SW480 (cell line): ENCODE data around the gene OR13C4.
"Not testable (repeated sequence)": the region's sequence is repeated elsewhere in the genome, so short reads cannot be mapped to it uniquely, and the experiment has no call there.

Experiments used
- DNase-seq: peaks from one replicate; pipeline ENCODE4 v3.0.0-alpha.2; 2016; ENCODE audit warnings: low spot score

The OR13C4 gene

DNA sequence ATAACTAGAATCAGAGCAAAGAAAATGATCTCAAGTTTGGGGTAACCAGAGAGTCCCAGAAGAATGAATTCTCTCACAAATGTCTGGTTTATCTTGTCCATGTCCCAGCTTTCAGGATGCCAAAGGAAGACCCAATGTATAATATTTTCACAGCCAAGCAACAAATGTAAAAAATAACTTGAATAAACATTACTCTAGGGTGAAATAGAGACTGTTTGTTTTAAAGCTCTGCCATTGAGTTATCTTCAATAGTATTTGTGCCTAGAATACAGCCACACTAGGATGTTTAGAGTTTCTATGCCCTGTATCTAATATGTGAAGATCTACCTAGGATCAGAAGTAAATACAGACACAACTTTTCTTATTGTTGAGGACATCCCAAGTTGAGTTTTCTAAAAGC lies at the start of gene OR13C4:
Gene OR13C4, minus strand, starts transcription at position 101 of the 400 bp plus-strand sequence. Its CDS starts 0 bp downstream, at position 101.
- DNase-seq, result no peak

DNA sequence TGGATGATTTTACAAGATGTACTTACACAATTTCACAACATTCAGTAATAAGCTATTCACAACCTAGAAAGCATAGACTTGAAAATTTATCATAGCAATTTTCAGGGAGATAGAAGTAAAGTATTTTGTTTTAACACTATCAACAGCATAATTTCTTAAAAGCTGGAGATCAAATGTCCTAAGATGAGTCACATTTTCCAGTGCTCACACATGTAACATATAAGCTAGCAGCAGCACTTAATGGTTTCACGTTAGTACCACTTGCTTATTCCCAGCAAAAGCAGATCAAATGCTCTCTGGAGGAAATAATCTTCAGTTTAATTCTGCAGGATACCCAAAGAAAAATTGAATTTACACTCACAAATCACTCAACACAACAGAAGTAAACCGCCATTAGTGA lies 48.4 kb upstream of the OR13C4 start:
- DNase-seq, result no peak

DNA sequence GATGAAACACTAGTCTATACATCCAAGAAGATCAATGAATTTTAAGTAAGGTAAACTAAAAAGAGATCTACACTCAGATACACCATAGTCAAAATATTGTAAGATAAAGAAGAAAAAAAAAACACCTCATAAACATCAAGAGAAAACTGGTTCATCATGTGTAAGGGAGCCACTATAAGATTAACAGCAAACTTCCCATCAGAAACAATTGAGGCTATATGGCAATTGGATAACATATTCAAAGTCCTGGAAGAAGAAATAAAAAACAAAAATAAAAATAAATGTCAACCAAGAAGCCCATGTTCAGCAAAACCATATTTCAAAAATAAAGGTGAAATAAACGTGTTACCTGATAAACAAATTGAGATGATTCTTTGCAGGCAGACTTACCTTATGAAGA lies 45.6 kb upstream of the OR13C4 start:
- DNase-seq, result no peak

DNA sequence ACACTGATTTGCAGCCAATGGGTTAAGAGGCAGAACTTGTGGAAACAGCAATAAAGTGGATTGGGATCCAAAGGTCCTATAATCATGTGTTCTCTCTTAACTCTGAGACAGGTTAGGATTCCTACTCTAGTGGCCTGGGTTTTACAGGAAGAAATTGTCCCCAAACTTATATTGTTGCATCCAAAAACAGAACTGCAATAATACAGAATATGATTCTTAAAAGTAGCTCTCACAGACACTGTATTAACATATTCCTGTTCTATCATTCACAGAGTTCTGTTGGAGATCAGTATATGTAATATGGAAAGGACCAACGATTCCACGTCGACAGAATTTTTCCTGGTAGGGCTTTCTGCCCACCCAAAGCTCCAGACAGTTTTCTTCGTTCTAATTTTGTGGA lies 41.9 kb upstream of the OR13C4 start, which contains the start of gene OR13C8:
Gene OR13C8, plus strand, starts transcription at position 301 of the 400 bp plus-strand sequence. Its CDS starts 0 bp downstream, at position 301.
- no peak for DNase-seq

DNA sequence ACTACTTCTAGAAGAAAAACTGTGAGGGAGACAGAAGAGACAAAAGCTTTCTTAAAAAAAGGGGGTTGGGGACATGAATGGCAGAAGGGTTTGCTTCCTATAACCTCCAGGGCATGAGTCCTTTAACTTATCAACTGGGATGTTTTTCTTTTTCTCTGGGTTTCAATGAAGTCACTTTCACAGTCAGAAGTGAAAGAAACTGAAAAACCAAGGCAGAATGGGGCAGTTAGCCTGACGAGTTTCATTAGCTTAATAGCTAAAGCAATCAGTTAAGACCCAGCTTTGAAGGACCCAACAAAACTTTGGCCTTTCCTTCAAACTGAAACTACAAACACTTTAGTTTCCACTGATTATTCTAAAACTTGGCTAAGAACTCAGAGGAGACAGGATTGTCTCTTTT lies 37.3 kb upstream of the OR13C4 start:
- no peak for DNase-seq

DNA sequence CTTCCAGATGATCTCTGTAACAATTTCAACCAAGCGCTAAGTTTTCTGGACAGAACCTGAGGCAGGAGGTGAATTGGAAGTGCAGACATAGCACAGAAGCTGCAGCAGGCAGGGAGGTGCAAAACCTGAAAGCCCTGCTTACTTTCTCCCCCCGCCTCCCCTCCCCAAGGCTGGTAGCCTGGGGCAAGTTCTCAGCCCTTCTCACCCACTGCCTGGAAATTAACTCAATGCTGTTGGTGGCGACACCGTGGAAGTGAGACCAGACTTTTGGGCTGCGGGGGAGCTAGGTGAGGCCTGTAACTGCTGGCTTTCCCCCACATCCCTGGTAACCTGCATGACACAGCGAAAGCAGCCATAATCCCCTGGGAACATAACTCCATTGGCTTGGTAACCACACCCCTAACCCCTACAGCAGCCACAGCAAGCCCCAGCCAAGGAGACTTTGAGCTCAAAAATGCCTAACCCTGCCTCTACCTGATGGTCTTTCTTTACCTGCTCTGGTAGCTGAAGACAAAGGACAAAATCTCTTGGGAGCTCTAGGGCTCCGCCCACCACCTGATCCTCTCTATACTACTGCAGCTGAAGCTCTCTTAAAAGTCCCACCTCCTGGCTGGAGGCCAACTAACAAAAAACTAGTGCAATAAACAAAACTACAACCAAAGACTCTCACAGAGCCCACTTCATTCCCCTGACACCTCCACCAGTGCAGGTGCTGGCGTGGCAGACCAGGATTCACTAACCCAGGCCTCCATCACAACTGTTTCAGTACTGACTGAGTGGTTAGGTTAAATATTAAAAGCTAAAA lies 30.0 kb upstream of the OR13C4 start:
- no peak for DNase-seq

DNA sequence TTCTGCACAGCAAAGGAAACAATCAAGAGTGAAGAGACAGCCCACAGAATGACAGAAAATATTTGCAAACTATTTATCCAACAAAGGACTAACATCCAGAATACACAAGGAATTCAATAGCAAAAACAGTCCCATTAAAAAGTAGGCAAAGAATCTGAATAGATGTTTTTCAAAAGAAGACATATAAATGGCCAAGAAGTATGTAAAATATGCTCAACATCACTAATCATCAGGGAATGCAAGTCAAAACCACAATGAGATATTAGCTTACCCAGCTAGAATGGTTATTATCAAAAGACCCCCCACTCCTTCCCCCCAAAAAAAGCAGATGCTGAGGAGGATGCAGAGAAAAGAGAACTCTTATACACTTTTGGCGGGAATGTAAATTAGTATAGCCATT lies 28.5 kb upstream of the OR13C4 start:
- no peak for DNase-seq

DNA sequence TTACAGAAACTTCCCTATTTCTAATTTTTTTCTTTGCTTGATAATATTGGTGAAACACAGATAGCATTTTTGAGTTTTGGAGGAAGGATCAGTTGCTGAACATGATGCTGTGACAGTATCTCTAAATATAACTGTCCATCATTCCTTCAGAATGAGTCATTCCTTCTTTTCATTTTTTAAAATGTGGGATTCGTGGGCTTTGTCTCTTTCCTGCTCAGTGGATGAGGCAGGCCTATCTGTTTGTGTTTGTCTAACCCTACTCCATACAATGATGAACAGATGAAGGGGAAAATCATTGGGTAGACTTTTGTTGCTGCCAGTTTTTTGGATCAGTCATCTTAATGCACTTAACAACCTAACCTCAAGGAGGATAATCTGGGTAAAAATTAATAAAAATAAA lies 26.3 kb upstream of the OR13C4 start:
- DNase-seq, result no peak

DNA sequence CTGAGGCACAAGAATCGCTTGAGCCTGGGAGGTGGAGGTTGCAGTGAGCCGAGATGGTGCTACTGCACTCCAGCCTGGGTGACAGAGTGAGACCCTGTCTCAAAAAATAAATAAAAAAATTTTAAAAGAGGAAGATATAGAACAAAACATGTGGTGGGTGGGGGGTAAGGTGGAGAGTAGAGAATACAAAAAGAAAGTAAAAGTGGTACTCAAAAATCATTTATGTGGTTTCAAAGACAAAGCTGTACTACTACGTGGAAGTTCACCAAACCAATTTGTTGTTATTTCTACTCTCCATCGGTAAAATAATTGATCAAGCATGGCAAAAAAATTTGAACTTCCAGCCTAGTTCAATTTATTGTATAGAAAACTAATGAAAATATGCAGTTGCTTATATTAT lies 17.6 kb upstream of the OR13C4 start:
- no peak for DNase-seq

DNA sequence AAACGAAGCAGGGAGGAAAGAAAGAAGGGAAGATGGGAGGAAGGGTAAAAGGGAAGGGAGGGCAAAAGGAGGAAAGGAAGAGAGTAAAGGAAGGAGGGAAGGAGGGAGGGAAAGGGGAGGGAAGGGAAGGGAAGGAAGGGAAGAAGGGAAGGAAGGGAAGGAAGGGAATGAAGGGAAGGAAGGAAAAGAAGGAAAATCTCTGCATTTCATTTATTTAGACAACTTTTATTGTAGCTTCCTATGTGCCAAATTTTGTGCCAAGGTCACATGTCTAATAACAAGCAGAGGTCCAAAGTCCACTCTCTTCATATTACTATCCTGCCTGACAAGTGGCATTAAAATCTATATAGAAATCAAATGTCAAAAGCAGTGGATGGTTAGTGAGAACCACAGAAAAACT lies 12.3 kb upstream of the OR13C4 start:
- no peak for DNase-seq

DNA sequence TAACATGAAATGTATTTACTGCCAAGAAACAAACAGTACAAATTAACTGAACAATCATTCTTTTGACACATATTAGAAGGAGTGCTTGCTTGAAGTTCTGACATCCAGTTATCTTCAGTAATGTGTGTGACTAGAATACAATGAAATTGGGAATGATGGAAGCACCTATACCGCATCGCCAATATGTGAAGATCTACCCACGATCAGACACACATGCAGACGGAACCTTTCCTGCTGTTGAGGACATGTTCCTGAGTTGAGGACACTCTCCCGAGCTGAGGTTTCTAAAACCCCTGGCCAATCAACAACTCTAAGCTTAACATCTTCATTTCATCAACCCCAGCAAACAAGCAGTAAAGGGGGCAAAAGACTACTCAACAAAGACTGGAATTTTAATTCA lies 9.7 kb upstream of the OR13C4 start, which contains the start of gene OR13C3:
Gene OR13C3, minus strand, starts transcription at position 101 of the 400 bp plus-strand sequence. CDS start 133 bp downstream, outside the sequence.
- DNase-seq, result no peak

DNA sequence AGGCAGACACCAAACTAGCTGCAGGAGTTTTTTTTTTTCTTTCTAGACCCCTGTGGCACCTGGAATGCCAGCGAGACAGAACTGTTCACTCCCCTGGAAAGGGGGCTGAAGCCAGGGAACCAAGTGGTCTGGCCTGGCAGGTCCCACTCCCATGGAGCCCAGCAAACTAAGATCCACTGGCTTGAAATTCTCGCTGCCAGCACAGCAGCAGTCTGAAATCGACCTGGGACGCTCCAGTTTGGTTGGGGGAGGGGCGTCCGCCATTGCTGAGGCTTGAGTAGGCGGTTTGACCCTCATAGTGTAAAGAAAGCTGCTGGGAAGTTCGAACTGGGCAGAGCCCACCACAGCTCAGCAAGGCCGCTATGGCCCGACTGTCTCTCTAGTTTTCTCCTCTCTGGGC lies 6.8 kb downstream of the OR13C4 start:
- not testable (repeated sequence) for DNase-seq

DNA sequence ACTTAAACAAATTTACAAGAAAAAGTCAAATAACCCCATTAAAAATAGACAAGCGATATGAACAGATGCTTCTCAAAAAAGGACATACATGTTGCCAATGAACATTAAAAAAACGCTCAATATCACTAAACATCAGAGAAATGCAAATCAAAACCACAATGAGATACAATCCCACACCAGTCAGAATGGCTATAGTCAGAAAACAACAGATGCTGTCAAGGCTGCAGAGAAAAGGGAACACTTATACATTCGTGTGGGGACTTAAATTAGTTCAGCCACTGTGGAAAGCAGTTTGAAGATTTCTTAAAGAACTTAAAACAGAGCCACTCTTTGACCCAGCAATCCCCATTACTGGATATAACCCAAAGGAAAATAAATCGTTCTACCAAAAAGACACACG lies 12.1 kb downstream of the OR13C4 start:
- no peak for DNase-seq

DNA sequence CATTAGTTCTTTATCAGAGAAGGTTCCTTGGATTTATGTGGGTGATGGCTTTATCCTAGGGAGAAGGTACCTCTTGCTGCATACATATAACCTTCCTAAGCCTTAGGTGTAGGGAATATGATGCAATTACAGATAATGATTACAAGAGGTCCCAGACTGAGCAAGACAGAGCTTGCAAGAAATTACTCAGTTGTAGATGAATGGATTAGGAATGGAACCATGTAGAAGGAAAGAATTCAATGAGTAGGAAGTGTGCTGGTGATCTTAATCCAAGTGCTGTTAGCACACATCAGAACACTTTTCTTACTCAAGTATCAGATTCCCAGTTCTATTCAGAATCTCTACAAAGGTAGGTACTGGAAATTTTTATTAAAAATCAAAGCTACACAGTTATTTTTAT lies 20.4 kb downstream of the OR13C4 start:
- no peak for DNase-seq

DNA sequence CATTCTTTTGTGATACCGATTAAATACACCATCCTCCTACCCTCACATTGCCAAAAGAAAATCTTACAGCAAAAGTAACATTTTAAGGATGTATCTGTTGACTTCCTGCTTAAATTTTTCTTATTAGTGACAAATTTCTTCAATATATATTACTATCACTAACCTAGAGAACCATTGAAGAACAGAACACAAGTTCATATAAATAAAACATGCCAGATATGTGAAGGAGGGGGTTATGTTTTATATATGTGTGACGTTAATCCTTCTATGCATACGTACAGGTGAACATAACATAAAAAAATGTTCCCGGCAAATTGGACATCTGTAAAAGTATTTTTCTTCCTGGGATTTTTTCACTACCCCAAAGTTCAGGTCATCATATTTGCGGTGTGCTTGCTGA lies 23.0 kb downstream of the OR13C4 start, which contains the start of gene OR13F1:
Gene OR13F1, plus strand, starts transcription at position 301 of the 400 bp plus-strand sequence. Its CDS starts 0 bp downstream, at position 301.
- DNase-seq, result no peak

DNA sequence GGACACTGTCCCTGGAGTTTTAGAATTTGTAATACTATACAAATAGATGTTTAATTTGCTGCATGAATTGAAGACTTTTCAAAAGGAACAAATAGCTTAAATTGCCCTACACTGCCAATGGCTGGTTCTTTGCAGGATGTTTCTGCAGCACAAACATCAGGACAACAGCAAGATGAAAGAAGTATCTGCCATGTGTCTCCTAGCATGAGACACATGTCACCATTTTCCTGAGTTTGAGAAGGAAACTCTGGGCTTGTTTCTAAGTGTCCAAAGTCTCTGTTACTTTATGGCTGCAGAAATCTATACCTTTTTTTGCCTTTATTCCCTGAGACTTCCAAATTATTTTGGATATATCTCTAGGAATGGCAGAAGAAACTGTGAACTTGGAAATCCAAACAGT lies 23.6 kb downstream of the OR13C4 start:
- no peak for DNase-seq

DNA sequence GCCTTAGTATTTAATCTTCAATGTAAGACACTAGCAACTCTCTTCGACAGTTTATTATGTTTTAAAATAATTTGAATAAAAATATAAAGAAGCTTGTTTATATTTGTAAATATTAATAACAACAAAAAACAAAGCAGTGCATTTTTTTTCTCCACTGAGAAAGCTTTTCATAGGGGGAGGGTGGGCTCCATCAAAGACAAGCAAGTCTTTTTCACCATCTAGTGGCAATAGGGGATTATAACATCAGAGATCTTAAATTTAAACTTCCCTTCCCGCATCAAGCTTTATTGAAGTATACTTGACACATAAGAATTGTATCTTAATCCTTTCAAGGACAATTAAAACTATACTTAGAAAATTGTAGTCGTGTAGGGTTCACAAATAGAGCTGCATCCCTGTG lies 32.2 kb downstream of the OR13C4 start:
- peak; percentile 20 for DNase-seq

DNA sequence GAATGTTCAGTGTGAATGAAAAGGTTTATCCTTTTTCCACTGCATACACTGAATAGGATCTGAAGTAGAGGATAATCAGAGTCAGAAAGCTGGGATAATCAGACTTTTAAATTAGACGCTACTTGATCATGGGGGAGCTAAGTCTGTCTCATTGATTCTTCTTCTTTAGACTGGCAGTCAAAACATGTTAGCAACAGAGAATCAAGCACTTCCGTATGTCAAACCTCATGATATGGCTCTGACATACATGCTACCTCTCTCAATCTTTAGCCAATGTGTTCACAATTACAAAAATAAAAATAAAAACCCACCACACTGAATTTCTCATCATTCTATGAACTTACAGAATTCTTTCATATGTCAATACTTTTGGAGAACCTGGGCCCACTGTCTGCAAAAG lies 42.0 kb downstream of the OR13C4 start:
- DNase-seq, result no peak

DNA sequence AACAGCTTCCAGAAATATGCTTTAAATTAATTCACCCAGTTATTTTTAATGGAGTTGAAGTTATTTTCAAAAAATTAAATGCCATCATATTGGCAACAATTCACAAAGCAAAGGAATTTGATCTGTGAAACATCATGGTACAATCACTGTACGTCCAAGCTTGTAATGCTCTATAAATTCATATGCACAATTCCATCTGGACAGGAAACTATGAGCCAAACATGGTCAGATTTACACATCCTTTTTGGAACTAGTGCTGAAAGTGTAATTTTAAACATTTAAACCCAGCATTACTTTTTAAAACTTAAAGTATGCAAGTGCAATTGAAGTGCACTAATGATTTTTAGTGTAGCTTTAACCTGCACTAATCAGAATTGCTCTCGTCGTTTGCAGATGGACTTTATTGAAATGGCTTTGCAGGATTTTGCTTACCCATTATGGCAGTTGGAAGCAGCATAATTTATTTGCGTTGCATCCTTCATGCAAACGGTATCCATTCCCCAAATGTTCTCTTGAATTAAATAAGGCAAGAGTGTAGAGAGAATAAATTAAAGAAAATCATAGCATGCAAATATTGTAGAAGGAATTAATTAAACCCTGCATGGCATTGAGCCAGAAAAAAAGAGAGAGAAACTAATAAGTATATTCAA lies 44.0 kb downstream of the OR13C4 start:
- DNase-seq, result no peak
